ENCODE measurements around the gene SLC16A3. TPM values are rescaled to one million over a fixed set of nuclear protein-coding genes. Genes with fewer than 3 reads are reported as not detected.

The SLC16A3 gene
- polyA plus RNA-seq, 3 donors = 26.3 to 103 (median 35.3) TPM

DNA sequence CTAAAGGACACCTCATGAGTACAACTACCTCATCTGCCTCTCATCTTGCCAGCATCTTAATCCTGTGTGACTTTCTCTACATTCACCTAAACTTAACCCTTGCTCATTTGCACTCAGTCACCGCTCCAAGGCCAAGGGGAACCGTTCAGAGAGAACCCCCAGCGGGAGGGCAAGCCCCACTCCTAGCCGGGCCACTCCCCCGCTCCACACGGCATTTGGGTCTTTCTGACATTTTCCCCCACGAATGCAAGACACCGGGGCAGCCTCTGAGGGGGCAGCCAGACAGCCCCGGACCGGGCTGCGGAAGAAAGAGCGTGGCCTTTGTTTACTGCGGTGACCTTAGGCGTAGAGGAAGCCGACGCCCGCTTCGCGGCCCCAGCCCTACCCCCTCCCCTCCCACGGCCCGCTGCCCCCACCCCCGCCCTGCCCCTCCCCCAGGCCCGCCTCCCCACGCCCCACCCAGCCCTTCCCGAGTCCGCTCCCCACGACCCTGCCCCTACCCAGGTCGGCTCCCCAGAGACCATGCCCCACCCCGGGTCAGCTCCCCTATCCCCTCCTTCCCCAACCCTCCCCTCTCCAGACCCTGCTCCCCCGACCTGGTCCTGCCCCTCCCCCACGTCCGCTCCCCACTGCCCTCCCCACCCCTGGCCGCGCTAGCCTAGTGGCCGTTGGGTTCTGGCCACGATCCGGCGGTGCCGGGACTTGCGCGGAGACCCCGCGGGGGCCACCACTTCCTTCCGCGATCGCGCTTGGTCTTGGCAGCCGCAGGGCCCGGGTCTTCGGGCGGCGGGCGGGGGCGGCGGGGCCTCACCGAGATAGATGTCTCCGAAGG is 43.9 kb downstream of the SLC16A3 start:
- Histone ChIP-seq H3K4me1 (ENCODE audit: control insufficient read depth in 1 of 2, insufficient read depth in 2 of 2, low read length in 2 of 2) (peaks cover 43 to 66% of the 10 kb centered on the region in 2 donors), H3K27ac (ENCODE audit: low read depth in 1 of 2, low read length in 2 of 2) (peak overlapping the region; percentile 67 to 89), H3K4me2 (replicated peaks; ENCODE audit: extremely low read depth, low read length, poor library complexity, severe bottlenecking) (peak overlapping the region; percentile 81), H3K27me3 (ENCODE audit: control insufficient read depth in 2 of 2, insufficient read depth in 2 of 2, low read length in 2 of 2) (no peaks in the 10 kb centered on the region), H3K9ac (ENCODE audit: insufficient read depth, low read length, poor library complexity, severe bottlenecking) (peak overlapping the region; percentile 93), H3K4me3 (replicated peaks in 1 of 3; ENCODE audit: low read depth in 2 of 3, low read length in 3 of 3) (peak overlapping the region; percentile 69 to 88 (median 81)), H3K9me3 (replicated peaks in 1 of 2; ENCODE audit: control insufficient read depth in 1 of 2, insufficient read depth in 1 of 2, low read length in 2 of 2) (no peaks in the 10 kb centered on the region), H4K20me1 (ENCODE audit: insufficient read depth, low read length) (peaks cover 50% of the 10 kb centered on the region), H2AFZ (ENCODE audit: insufficient read depth, low read depth, low read length, poor library complexity, severe bottlenecking) (peak overlapping the region; percentile 79), H3K36me3 (replicated peaks in 1 of 2; ENCODE audit: control insufficient read depth in 1 of 2, insufficient read depth in 2 of 2, low read length in 2 of 2) (peaks cover 23 to 43% of the 10 kb centered on the region in 2 donors), H3K79me2 (ENCODE audit: insufficient read depth, low read length) (peaks cover 64% of the 10 kb centered on the region)
- Mint-ChIP-seq H3K4me1 (peaks cover 62% of the 10 kb centered on the region), H3K9me3 (no peaks in the 10 kb centered on the region), H3K36me3 (peaks cover 48 to 55% of the 10 kb centered on the region in 2 donors), H3K4me3 (peak overlapping the region; percentile 90 to 98), H3K27ac (peak overlapping the region; percentile 93 to 98 (median 97)), H3K27me3 (ENCODE audit: low read depth in 3 of 3) (peaks cover 0 to 3% (median 0%) of the 10 kb centered on the region in 3 donors)
- TF ChIP-seq, protein P1, sequence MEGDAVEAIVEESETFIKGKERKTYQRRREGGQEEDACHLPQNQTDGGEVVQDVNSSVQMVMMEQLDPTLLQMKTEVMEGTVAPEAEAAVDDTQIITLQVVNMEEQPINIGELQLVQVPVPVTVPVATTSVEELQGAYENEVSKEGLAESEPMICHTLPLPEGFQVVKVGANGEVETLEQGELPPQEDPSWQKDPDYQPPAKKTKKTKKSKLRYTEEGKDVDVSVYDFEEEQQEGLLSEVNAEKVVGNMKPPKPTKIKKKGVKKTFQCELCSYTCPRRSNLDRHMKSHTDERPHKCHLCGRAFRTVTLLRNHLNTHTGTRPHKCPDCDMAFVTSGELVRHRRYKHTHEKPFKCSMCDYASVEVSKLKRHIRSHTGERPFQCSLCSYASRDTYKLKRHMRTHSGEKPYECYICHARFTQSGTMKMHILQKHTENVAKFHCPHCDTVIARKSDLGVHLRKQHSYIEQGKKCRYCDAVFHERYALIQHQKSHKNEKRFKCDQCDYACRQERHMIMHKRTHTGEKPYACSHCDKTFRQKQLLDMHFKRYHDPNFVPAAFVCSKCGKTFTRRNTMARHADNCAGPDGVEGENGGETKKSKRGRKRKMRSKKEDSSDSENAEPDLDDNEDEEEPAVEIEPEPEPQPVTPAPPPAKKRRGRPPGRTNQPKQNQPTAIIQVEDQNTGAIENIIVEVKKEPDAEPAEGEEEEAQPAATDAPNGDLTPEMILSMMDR (IDR thresholded peaks at IDR 0.05) = no peak
- intact Hi-C loops (cut with micrococcal nuclease) = loop anchor here in 1 of 2 donors (2.0 kb wide), 1 partner anchor 26 kb away; no protein-coding TSS in a partner anchor
- peak in 2 of 3 donors; percentile 45 to 46 for DNase-seq
- WGBS (ENCODE audit: insufficient coverage) = under 1% methylated on average over 39 of the region's 57 CpGs

DNA sequence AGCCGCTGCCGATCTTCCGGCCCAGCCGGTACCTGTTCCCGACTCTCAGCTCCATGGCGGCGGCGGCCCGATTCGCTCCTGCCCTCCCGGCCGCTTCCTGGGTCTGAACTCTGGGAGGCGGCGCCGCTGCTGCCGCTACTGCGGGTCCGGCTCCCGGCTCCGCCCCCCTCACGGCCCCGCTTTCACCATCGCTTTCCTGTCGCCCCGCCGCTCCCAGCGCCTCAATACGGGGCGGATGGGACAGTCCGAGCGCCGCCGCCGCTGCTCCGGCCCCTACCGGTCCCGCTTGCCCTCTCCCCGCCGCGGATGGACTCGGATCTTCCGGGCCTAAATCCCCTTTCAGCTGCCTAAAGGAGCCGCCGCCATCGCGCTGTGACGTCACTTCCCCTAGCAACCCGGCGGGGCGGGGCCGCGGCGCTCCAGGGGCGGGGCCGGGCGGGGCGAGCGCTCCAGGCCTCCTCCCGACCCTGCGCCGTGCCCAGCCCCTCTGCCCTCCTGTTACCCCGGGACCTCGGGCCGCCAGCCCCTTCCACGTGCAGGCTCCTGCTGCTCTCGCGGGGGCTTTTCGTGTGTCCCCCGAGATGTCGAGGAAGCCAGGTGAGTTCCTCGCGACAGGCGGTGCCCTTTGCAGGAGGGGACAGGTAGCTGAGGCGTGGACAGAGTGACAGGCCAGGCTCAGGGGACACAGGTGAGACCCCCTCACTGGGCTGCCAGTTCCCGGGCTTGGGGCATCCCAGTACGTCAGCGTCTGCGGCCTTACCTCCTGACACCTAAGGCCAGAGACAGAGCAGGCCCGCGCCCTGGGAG is 44.7 kb downstream of the SLC16A3 start, which contains the start of gene CSNK1D:
TSS of gene CSNK1D (minus strand) at position 374 of the 807 bp plus-strand sequence. CDS start at position 55, 319 bp downstream.
- peak within 1 kb of the TSS; percentile 69 to 88 (median 81) for H3K4me3 ChIP-seq (replicated peaks in 1 of 3; ENCODE audit: low read depth in 2 of 3, low read length in 3 of 3)
- peaks cover 23 to 36% of the 10 kb centered on the region in 2 donors for H3K36me3 ChIP-seq (replicated peaks in 1 of 2; ENCODE audit: control insufficient read depth in 1 of 2, insufficient read depth in 2 of 2, low read length in 2 of 2)
- peaks cover 41% of the 10 kb centered on the region for H4K20me1 ChIP-seq (ENCODE audit: insufficient read depth, low read length)
- 4% methylated on average over 76 of the region's 80 CpGs for WGBS (ENCODE audit: insufficient coverage)
- intact Hi-C loops (cut with micrococcal nuclease) = loop anchor here in 1 of 2 donors (2.0 kb wide), 1 partner anchor 25 kb away; no protein-coding TSS in a partner anchor
- peaks cover 51 to 52% of the 10 kb centered on the region in 2 donors for H3K36me3 Mint-ChIP-seq
- H3K9me3 Mint-ChIP-seq = peaks cover 0 to under 1% (median 0%) of the 10 kb centered on the region in 7 donors
- peak within 1 kb of the TSS; percentile 81 for H3K4me2 ChIP-seq (replicated peaks; ENCODE audit: extremely low read depth, low read length, poor library complexity, severe bottlenecking)
- peaks cover 61% of the 10 kb centered on the region for H3K4me1 Mint-ChIP-seq
- peaks cover 39 to 62% of the 10 kb centered on the region in 2 donors for H3K4me1 ChIP-seq (ENCODE audit: control insufficient read depth in 1 of 2, insufficient read depth in 2 of 2, low read length in 2 of 2)
- peak within 1 kb of the TSS; percentile 93 to 98 (median 97) for H3K27ac Mint-ChIP-seq
- no peaks in the 10 kb centered on the region for H3K27me3 ChIP-seq (ENCODE audit: control insufficient read depth in 2 of 2, insufficient read depth in 2 of 2, low read length in 2 of 2)
- H3K27ac ChIP-seq (ENCODE audit: low read depth in 1 of 2, low read length in 2 of 2) = peak within 1 kb of the TSS; percentile 67 to 89
- H3K9ac ChIP-seq (ENCODE audit: insufficient read depth, low read length, poor library complexity, severe bottlenecking) = peak within 1 kb of the TSS; percentile 93
- no peaks in the 10 kb centered on the region for H3K9me3 ChIP-seq (replicated peaks in 1 of 2; ENCODE audit: control insufficient read depth in 1 of 2, insufficient read depth in 1 of 2, low read length in 2 of 2)
- H3K4me3 Mint-ChIP-seq = peak within 1 kb of the TSS; percentile 90 to 98
- DNase-seq = peak; percentile 81 to 87 (median 85)
- H3K27me3 Mint-ChIP-seq (ENCODE audit: low read depth in 3 of 3) = peaks cover 0 to 3% (median 0%) of the 10 kb centered on the region in 3 donors
- TF ChIP-seq, protein P1 (IDR thresholded peaks at IDR 0.05) = no peak
- H2AFZ ChIP-seq (ENCODE audit: insufficient read depth, low read depth, low read length, poor library complexity, severe bottlenecking) = peak within 1 kb of the TSS; percentile 79
- peaks cover 56% of the 10 kb centered on the region for H3K79me2 ChIP-seq (ENCODE audit: insufficient read depth, low read length)
